ENCODE data around the gene PCDHGC4.

Gene PCDHGC4

GRCh38 chr5:141484641-141485311 lies at the start of gene PCDHGC4:
TSS of gene PCDHGC4 (plus strand) at chr5:141485030. CDS start at chr5:141485174, 144 bp downstream.
- DNase-seq (ENCODE audit: low spot score), result no peak

DNA sequence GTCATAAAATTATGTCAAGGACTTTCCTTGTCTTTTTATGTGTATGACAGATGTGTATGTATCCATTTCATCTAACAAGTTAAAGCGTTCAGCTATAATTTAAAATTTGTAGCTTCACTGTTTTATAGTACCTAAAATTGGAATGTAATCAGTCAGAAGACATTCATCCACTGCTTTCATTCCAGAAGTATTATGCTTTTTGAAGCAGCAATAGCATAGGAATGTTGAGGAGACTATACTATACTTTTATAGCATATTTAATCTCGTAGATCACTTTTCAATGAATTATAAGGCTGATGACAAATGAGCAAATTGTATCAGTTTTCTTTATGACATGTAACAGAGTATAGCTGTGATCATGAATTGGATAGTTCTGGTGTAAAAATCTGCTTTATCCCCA lies 47.6 kb upstream of the PCDHGC4 start:
- no peak for DNase-seq (ENCODE audit: low spot score)

GRCh38 chr5:141439411-141440141 lies 45.3 kb upstream of the PCDHGC4 start:
- no peak for DNase-seq (ENCODE audit: low spot score)

GRCh38 chr5:141440341-141440740 lies 44.5 kb upstream of the PCDHGC4 start:
- DNase-seq (ENCODE audit: low spot score), result no peak

DNA sequence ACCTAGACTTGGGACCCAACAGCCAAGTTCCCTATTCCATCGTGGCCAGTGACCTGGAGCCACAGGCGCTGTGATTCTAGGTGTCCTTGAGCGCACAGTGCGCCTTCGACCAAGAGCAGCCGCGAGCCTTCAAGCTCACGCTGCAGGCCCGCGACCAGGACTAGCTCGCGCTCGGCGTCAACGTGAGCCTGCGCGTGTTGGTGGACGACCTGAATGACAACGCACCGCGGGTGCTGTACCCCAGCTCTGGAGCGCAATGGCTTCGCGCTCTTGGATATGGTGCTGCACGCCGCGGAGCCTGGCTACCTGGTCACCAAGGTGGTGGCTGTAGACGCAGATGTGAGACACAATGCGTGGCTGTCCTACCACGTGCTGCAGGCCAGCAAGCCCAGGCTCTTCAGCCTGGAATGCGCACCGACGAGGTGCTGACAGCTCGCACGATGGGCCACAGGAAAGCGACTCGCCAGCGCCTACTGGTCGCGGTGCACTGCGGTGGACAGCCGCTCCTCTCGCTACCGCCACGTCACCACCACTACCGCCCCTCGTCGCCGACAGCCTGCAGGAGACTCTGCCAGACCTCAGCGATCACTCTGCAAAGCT lies 43.2 kb upstream of the PCDHGC4 start:
- no peak for DNase-seq (ENCODE audit: low spot score)

- DNase-seq (ENCODE audit: low spot score), result no peak
These were observed 19.5 kb upstream of the PCDHGC4 start for GRCh38 chr5:141465351-141465750.

DNA sequence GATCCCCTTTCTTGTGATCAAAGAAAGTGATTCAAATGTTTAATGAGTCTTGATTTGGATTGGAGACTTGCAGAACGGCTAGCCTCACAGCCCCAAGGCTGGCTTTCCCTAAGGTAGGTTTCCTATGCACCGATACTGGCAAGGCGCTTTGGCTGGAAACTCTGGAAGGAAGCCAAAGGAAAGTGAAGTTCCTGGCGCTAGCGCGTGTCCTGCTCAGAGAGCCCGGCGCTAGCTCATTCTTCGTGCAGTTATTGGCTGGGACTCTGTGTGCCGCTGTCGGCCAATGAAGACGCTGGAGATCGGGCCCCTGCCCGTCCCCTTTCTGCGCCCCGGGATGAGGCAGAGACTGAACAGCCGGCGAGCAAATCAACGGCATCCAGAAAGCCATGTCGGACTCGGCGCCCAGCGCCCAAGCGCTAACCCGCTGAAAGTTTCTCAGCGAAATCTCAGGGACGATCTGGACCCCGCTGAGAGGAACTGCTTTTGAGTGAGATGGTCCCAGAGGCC lies 9.2 kb upstream of the PCDHGC4 start, which contains the start of gene PCDHGC3:
TSS of gene PCDHGC3 (plus strand) at position 342 of the 507 bp plus-strand sequence. CDS start at position 493, 151 bp downstream.
- peak; percentile 92 for DNase-seq (ENCODE audit: low spot score)

DNA sequence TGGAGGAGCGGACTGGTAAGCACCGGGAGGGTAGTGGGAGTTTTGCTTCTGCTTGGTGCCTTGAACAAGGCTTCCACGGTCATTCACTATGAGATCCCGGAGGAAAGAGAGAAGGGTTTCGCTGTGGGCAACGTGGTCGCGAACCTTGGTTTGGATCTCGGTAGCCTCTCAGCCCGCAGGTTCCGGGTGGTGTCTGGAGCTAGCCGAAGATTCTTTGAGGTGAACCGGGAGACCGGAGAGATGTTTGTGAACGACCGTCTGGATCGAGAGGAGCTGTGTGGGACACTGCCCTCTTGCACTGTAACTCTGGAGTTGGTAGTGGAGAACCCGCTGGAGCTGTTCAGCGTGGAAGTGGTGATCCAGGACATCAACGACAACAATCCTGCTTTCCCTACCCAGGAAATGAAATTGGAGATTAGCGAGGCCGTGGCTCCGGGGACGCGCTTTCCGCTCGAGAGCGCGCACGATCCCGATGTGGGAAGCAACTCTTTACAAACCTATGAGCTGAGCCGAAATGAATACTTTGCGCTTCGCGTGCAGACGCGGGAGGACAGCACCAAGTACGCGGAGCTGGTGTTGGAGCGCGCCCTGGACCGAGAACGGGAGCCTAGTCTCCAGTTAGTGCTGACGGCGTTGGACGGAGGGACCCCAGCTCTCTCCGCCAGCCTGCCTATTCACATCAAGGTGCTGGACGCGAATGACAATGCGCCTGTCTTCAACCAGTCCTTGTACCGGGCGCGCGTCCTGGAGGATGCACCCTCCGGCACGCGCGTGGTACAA lies 8.5 kb upstream of the PCDHGC4 start:
- DNase-seq (ENCODE audit: low spot score), result no peak

DNA sequence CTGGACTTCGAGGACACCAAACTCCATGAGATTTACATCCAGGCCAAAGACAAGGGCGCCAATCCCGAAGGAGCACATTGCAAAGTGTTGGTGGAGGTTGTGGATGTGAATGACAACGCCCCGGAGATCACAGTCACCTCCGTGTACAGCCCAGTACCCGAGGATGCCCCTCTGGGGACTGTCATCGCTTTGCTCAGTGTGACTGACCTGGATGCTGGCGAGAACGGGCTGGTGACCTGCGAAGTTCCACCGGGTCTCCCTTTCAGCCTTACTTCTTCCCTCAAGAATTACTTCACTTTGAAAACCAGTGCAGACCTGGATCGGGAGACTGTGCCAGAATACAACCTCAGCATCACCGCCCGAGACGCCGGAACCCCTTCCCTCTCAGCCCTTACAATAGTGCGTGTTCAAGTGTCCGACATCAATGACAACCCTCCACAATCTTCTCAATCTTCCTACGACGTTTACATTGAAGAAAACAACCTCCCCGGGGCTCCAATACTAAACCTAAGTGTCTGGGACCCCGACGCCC lies 7.7 kb upstream of the PCDHGC4 start:
- no peak for DNase-seq (ENCODE audit: low spot score)

GRCh38 chr5:141477815-141478214 lies 7.0 kb upstream of the PCDHGC4 start:
- no peak for DNase-seq (ENCODE audit: low spot score)

GRCh38 chr5:141478321-141478945 lies 6.4 kb upstream of the PCDHGC4 start:
- no peak for DNase-seq (ENCODE audit: low spot score)

DNA sequence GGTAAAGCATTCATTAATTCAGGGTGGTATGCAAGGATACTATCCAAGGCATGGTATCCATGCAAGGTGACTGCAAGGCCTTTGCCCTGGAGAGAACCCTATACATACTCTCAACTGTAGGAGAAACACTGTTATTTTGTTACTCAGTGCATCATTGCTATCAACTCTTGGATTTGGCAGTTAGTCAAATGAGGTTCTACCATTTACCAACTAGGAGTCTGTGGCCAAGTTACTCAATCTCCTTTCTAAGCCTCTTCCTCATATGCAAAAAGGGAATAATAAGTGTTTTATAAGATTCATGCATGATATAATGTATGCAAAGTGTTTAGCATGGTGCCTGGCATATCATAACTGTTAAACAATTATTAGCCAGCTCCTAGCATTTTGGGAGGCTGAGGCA lies 5.1 kb upstream of the PCDHGC4 start:
- no peak for DNase-seq (ENCODE audit: low spot score)

GRCh38 chr5:141483902-141484301 lies 928 bp upstream of the PCDHGC4 start:
- DNase-seq (ENCODE audit: low spot score), result no peak

- DNase-seq (ENCODE audit: low spot score), result no peak
These were observed 555 bp upstream of the PCDHGC4 start for GRCh38 chr5:141484310-141484640.

DNA sequence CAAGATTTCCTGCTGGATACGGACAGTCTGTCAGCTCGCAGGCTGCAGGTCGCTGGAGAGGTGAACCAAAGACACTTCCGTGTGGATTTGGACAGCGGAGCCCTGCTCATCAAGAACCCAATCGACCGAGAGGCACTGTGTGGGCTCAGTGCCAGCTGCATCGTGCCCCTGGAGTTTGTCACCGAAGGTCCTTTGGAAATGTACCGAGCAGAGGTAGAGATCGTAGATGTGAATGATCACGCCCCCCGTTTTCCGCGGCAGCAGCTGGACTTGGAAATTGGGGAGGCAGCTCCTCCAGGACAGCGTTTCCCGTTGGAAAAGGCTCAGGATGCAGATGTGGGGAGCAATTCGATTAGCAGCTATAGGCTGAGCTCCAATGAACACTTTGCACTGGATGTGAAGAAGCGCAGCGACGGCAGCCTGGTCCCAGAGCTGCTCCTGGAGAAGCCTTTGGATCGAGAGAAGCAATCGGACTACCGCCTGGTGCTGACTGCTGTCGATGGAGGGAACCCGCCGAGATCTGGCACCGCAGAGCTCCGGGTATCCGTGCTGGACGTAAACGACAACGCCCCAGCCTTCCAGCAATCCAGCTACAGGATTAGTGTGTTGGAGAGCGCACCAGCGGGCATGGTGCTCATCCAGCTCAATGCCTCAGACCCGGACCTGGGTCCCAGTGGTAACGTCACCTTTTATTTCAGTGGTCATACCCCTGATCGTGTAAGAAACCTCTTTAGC lies 658 bp downstream of the PCDHGC4 start:
- no peak for DNase-seq (ENCODE audit: low spot score)

- no peak for DNase-seq (ENCODE audit: low spot score)
These were observed 1.3 kb downstream of the PCDHGC4 start for GRCh38 chr5:141486091-141486490.

DNA sequence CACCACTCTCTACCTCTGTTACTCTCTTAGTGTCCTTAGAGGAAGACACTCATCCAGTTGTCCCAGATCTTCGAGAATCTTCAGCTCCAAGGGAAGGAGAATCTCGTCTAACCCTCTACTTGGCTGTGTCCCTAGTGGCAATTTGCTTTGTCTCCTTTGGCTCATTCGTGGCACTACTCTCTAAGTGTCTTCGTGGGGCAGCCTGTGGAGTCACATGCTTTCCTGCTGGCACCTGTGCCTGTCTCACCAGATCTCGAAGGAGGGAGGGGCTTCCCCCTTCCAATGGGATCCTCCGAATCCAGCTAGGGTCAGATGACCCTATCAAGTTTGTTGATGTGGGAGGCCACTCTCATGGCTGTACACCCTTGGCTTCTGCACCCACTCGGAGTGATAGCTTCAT lies 2.3 kb downstream of the PCDHGC4 start:
- no peak for DNase-seq (ENCODE audit: low spot score)

GRCh38 chr5:141488591-141489561 lies 4.0 kb downstream of the PCDHGC4 start, which contains the start of gene PCDHGC5:
TSS of gene PCDHGC5 (plus strand) at chr5:141489081. CDS start at chr5:141489241, 160 bp downstream.
- no peak for DNase-seq (ENCODE audit: low spot score)

GRCh38 chr5:141489841-141490240 lies 5.0 kb downstream of the PCDHGC4 start:
- no peak for DNase-seq (ENCODE audit: low spot score)
